Lung (tissue), 12 donors: ENCODE measurements around the gene SNX9. TPM values are rescaled to one million over a fixed set of nuclear protein-coding genes. Genes with fewer than 3 reads are reported as not detected.

Source experiments
- ATAC-seq: fragments of 200-7000 bp; cut with Tn5 transposase; one replicate; pipeline ENCODE4 v1.9.1; 2020; ENCODE audit warnings: moderate number of reproducible peaks; ENCODE audit not compliant: insufficient read depth, low FRiP score
- DNase-seq, 3 donors: peaks; one replicate each; pipeline ENCODE4 v3.0.0-alpha.2; 2013 to 2017
- H3K27ac ChIP-seq, 2 donors: one replicate each; pipeline ENCODE4 v1.5.1; 2013; ENCODE audit warnings: mild to moderate bottlenecking in 2 of 2, moderate library complexity in 2 of 2, control low read depth in 1 of 2, inconsistent platforms in 1 of 2, low read depth in 1 of 2, low read length in 1 of 2
- H3K27me3 ChIP-seq, 3 donors: one replicate each; pipeline ENCODE4 v1.5.1; 2013; ENCODE audit warnings: low read length in 2 of 3; ENCODE audit not compliant: control insufficient read depth in 3 of 3, insufficient read depth in 3 of 3
- H3K36me3 ChIP-seq, 4 donors: one replicate each; pipeline ENCODE4 v1.5.1; 2013; ENCODE audit warnings: low read length in 4 of 4, mild to moderate bottlenecking in 1 of 4, moderate library complexity in 1 of 4; ENCODE audit not compliant: control insufficient read depth in 4 of 4, insufficient read depth in 4 of 4
- H3K4me1 ChIP-seq, 5 donors: one replicate each; pipeline ENCODE4 v1.5.1; 2013; ENCODE audit warnings: low read length in 5 of 5, mild to moderate bottlenecking in 2 of 5, moderate library complexity in 1 of 5; ENCODE audit not compliant: control insufficient read depth in 5 of 5, insufficient read depth in 5 of 5
- H3K4me3 ChIP-seq: one replicate; pipeline ENCODE4 v1.5.1; 2013; ENCODE audit warnings: mild to moderate bottlenecking, control low read depth, moderate library complexity
- H3K9ac ChIP-seq, 2 donors: one replicate each; pipeline ENCODE4 v1.5.1; 2013; ENCODE audit warnings: low read length in 2 of 2, control low read depth in 1 of 2; ENCODE audit not compliant: insufficient read depth in 1 of 2
- H3K9me3 ChIP-seq, 4 donors: one replicate each; pipeline ENCODE4 v1.5.1; 2013; ENCODE audit warnings: low read length in 3 of 4, mild to moderate bottlenecking in 1 of 4, moderate library complexity in 1 of 4; ENCODE audit not compliant: control insufficient read depth in 4 of 4, insufficient read depth in 3 of 4
- WGBS, 2 donors: extraction: QIAGEN DNeasy Blood & Tissue Kit; methylation state at CpG; one replicate each; pipeline ENCODE4 v1.1.7; 2013; 5-methylcytosine and 5-hydroxymethylcytosine counted together
- polyA plus RNA-seq, 2 donors: library from polyadenylated mRNA; stranded (reverse); fragments of 200-250 nt; gene quantifications; one replicate each; pipeline ENCODE4 v1.2.1, GENCODE V29; 2013
- total RNA-seq, 2 donors: library from RNA; depleted of rRNA in 1 of 2; stranded (reverse); fragments of >200 nt in 1 of 2; gene quantifications; one replicate each; pipeline ENCODE4 v1.2.1, GENCODE V29; 2014 to 2021
- TF ChIP-seq, protein P1 (sequence below): IDR thresholded peaks from 2 replicates; pipeline ENCODE4 v1.5.1; 2012; ENCODE audit warnings: mild to moderate bottlenecking; ENCODE audit errors: control extremely low read depth, extremely low read depth
- donor health status: control.
- donor health status: control.
- donor health status: Bipolar disorder and iron deficiency.
- donor health status: healthy.
- donor health status: DM: yes; HTN: yes; CAD: no.

Gene SNX9
- total and polyA plus RNA-seq, 4 donors: 13.8 to 35.0 (median 23.8) TPM

- H3K27me3 ChIP-seq: no peaks in the 10 kb centered on the region
- no peaks in the 10 kb centered on the region for H3K36me3 ChIP-seq
- DNase-seq: no peak
- WGBS, 2 donors: 91 to 97% methylated on average over 3 of the region's 3 CpGs
- no peaks in the 10 kb centered on the region for H3K4me1 ChIP-seq
- no peak for ATAC-seq
- no peak overlapping the region for H3K9ac ChIP-seq
- no peak overlapping the region for H3K4me3 ChIP-seq
- H3K27ac ChIP-seq: no peak overlapping the region
- TF ChIP-seq, protein P1, sequence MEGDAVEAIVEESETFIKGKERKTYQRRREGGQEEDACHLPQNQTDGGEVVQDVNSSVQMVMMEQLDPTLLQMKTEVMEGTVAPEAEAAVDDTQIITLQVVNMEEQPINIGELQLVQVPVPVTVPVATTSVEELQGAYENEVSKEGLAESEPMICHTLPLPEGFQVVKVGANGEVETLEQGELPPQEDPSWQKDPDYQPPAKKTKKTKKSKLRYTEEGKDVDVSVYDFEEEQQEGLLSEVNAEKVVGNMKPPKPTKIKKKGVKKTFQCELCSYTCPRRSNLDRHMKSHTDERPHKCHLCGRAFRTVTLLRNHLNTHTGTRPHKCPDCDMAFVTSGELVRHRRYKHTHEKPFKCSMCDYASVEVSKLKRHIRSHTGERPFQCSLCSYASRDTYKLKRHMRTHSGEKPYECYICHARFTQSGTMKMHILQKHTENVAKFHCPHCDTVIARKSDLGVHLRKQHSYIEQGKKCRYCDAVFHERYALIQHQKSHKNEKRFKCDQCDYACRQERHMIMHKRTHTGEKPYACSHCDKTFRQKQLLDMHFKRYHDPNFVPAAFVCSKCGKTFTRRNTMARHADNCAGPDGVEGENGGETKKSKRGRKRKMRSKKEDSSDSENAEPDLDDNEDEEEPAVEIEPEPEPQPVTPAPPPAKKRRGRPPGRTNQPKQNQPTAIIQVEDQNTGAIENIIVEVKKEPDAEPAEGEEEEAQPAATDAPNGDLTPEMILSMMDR: no peak
- no peaks in the 10 kb centered on the region for H3K9me3 ChIP-seq
Observed at GRCh38 chr6:157775376-157775775, 47.7 kb upstream of the SNX9 start.

- H3K9me3 ChIP-seq: no peaks in the 10 kb centered on the region
- DNase-seq (no peak), ATAC-seq (no peak)
- no peak overlapping the region for H3K4me3 ChIP-seq
- 98 to 100% methylated on average over 4 of the region's 4 CpGs for WGBS, 2 donors
- no peak overlapping the region for H3K27ac ChIP-seq
- no peak overlapping the region for H3K9ac ChIP-seq
- no peaks in the 10 kb centered on the region for H3K36me3 ChIP-seq
- no peaks in the 10 kb centered on the region for H3K4me1 ChIP-seq
- TF ChIP-seq, protein P1: no peak
- no peaks in the 10 kb centered on the region for H3K27me3 ChIP-seq
Observed at GRCh38 chr6:157777344-157777743, 45.7 kb upstream of the SNX9 start.

- ATAC-seq: no peak
- Histone ChIP-seq H3K9ac (no peak overlapping the region), H3K9me3 (no peaks in the 10 kb centered on the region), H3K27ac (no peak overlapping the region), H3K27me3 (no peaks in the 10 kb centered on the region), H3K36me3 (no peaks in the 10 kb centered on the region), H3K4me1 (no peaks in the 10 kb centered on the region), H3K4me3 (no peak overlapping the region)
- no peak for DNase-seq
- TF ChIP-seq, protein P1: no peak
- WGBS, 2 donors: 87 to 94% methylated on average over 4 of the region's 4 CpGs
Observed at GRCh38 chr6:157778719-157779118, 44.3 kb upstream of the SNX9 start.
